T follicular helper cell (primary cell): ENCODE results near the gene CCDC201.

Experiments
- DNase-seq: peaks from one replicate; pipeline ENCODE4 v3.0.0-alpha.2; 2020; ENCODE audit warnings: low read depth
- total RNA-seq, 2 experiments: gene quantifications; one replicate each; lab custom pipeline; 2026; lab: John Stamatoyannopoulos, UW

Gene CCDC201
- 0 reads per million in 2 experiments for total RNA-seq

- DNase-seq = no peak
Measured at GRCh38 chr7:45873035-45873354, at the start of gene CCDC201. CCDC201 (minus strand) TSS chr7:45873082; CDS start chr7:45873007, 75 bp downstream.

- DNase-seq = no peak
Measured at GRCh38 chr7:45921699-45922519, 49.0 kb upstream of the CCDC201 start.

- DNase-seq = no peak
Measured at GRCh38 chr7:45921381-45921698, 48.5 kb upstream of the CCDC201 start.

GRCh38 chr7:45920502-45921380, 47.9 kb upstream of the CCDC201 start, which contains the start of gene IGFBP3:
IGFBP3 (minus strand) TSS chr7:45921272; CDS start chr7:45921140, 132 bp downstream.
- no peak for DNase-seq

GRCh38 chr7:45919993-45920459, 47.1 kb upstream of the CCDC201 start:
- DNase-seq = no peak

GRCh38 chr7:45919231-45919784, 46.4 kb upstream of the CCDC201 start:
- no peak for DNase-seq

- DNase-seq = no peak
Measured at GRCh38 chr7:45918556-45918955, 45.7 kb upstream of the CCDC201 start.

GRCh38 chr7:45917658-45918057, 44.8 kb upstream of the CCDC201 start:
- DNase-seq = peak; percentile 61

GRCh38 chr7:45917064-45917463, 44.2 kb upstream of the CCDC201 start:
- DNase-seq = no peak

GRCh38 chr7:45915606-45916005, 42.7 kb upstream of the CCDC201 start:
- DNase-seq = no peak

GRCh38 chr7:45914911-45915310, 42.0 kb upstream of the CCDC201 start:
- no peak for DNase-seq

GRCh38 chr7:45912972-45913371, 40.1 kb upstream of the CCDC201 start:
- no peak for DNase-seq

- no peak for DNase-seq
Measured at GRCh38 chr7:45911311-45911710, 38.4 kb upstream of the CCDC201 start.

- no peak for DNase-seq
Measured at GRCh38 chr7:45910855-45911254, 38.0 kb upstream of the CCDC201 start.

- no peak for DNase-seq
Measured at GRCh38 chr7:45909561-45909960, 36.7 kb upstream of the CCDC201 start.

- DNase-seq = no peak
Measured at GRCh38 chr7:45902820-45903219, 29.9 kb upstream of the CCDC201 start.

- DNase-seq = no peak
Measured at GRCh38 chr7:45901566-45901965, 28.7 kb upstream of the CCDC201 start.

GRCh38 chr7:45898222-45898621, 25.3 kb upstream of the CCDC201 start:
- DNase-seq = no peak

GRCh38 chr7:45897042-45897690, 24.3 kb upstream of the CCDC201 start:
- no peak for DNase-seq

- DNase-seq = no peak
Measured at GRCh38 chr7:45894665-45895062, 21.8 kb upstream of the CCDC201 start.

GRCh38 chr7:45893996-45894664, 21.2 kb upstream of the CCDC201 start:
- no peak for DNase-seq
